HG03175 (cell line): Measurements from ENCODE around the gene EXOSC6.
"Not testable (repeated sequence)": the region's sequence is repeated elsewhere in the genome, so short reads cannot be mapped to it uniquely, and the experiment has no call there.

Source experiments
- ATAC-seq: cut with Tn5 transposase; IDR thresholded peaks from one replicate; pipeline ENCODE4 v1.9.1; 2021; ENCODE audit warnings: mild to moderate bottlenecking, moderate library complexity; ENCODE audit not compliant: unreplicated experiment

Gene EXOSC6

DNA sequence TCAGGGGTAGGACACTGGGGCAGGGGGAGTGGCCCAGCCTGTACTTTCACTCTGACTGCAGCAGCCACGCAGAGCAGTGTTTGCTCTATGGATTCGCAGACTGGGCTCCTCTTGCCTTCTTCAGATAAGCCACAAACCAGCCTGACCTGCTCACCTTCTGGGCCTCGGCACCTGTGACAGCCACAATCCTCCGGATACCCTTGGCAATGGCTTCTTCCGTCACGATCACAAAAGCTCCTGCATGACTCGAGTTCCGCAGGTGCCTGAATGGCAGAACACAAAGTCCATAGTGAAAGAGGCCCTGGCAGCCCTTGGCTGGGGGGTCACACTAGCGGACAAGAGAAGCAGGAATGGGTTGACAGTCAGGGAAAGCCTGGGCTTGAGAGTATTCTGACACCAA lies 3.8 kb upstream of the EXOSC6 start:
- no peak for ATAC-seq

DNA sequence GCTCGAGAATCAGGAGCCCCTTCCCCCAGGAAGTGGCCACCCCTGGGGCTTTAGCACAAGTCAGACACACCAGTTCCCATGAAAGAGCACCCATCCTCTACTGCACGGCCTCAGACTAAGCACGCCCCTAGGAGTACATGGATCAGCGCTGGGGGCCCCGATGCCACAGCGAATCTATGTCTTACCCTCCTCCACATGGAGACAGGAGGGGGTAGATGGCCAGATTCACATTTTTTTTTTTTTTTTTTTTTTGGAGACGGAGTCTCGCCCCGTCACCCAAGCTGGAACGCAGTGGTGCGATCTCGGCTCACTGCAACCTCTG lies 3.2 kb upstream of the EXOSC6 start:
- no peak for ATAC-seq

DNA sequence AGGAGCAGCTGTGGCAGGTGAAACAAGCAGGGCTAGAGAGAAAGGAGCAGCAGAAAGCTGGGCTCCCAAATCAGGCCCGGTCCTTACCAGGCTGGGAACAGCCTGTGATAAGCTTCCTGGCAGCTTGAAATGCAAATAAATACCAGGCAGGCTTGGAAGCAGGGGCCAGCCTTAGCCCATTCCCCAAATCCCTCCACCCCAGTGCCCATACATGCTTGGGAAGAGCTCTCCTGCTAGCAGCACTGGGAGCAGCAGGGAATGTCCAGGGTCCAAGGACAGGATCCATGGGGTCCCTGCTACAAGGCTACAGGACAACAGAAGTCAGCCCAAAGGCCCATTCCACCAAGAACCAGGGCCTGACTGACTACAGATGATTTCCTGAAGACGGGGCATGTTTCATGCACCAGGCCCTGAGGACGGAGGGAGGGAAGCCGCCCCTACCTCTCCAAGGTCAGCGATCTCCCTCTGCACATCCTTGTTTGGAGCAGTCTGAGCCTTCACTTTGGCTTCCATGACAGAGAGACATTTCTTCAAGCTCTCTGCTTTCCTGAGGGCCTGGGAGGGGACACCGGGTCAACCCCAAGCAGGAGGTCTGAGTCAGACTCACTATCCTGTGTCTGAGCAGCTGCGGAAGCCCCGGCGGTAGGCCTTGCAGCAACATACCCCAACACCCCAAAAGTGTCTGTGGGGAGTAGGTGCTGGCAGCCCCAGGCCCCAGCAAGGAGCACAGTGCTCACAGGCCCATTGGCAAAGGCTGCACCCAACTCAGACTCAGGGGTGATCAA lies 2.6 kb upstream of the EXOSC6 start:
- ATAC-seq: no peak

DNA sequence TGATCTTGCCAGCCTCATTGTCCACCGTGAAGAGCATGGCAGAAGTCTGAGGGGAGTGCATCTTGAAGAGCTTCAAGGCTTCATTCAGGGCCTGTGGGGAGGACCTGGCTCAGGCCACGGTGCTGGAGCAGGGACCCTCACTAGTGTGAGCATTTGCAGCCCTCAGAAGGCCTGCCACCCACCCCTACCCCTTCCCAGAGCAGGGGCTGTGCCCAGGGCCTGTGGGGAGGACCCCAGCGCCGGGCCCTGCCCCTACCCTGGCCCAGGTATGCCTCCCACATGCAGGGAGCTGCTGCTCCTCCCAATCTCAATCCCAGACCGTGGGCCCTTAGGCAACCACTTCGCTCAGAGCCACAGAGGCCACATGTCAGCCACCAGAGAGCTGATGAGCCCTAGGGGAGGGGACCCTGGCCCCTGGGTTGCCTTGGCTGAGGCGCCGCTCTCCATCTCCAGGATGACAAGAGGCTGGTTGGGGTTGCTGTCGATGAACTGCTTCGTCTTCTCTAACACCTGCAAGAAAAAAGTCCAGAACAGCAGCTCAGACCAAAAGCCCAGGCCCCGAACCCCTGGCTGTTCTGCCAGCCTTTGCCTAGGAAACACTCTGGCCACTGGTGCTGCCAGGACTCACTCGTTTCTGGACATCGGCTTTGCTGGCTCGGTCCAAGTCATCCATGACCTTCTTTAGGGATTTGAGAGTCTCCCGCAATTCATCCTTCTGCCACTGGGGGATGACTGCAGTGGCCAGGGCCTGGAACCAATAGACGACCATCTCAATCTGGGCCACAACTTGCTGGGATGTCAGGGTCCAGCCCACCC lies 1.8 kb upstream of the EXOSC6 start:
- ATAC-seq: no peak

DNA sequence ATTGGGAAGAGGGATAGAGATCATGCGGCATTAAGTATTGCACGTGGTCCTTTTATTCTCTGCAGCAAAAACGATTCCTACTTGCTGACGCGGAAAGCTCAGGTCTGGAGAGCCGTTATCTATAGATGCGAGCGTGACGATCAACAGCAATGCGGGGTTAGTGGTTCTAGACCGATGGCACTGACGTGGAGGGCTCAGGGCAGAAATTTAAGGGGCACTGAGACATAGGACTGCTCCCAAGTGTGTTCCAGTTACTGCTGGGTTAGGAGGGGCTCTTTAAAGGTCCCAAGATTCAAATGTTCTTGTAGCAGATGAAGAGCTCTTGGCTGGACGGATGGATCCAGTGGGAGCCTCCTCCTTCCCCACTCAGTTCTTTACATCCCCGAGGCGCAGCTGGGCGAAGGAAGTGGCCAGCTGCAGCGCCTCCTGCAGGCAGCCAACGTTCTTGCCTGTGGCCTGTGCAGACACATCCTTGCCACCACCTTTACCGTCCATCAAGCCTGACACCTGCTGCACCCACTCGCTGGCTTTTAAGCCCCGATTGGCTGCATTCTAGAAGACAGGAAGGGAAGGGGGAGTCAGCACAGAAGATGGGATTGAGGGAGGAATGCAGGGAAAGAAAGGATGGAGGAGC lies 732 bp upstream of the EXOSC6 start:
- no peak for ATAC-seq

DNA sequence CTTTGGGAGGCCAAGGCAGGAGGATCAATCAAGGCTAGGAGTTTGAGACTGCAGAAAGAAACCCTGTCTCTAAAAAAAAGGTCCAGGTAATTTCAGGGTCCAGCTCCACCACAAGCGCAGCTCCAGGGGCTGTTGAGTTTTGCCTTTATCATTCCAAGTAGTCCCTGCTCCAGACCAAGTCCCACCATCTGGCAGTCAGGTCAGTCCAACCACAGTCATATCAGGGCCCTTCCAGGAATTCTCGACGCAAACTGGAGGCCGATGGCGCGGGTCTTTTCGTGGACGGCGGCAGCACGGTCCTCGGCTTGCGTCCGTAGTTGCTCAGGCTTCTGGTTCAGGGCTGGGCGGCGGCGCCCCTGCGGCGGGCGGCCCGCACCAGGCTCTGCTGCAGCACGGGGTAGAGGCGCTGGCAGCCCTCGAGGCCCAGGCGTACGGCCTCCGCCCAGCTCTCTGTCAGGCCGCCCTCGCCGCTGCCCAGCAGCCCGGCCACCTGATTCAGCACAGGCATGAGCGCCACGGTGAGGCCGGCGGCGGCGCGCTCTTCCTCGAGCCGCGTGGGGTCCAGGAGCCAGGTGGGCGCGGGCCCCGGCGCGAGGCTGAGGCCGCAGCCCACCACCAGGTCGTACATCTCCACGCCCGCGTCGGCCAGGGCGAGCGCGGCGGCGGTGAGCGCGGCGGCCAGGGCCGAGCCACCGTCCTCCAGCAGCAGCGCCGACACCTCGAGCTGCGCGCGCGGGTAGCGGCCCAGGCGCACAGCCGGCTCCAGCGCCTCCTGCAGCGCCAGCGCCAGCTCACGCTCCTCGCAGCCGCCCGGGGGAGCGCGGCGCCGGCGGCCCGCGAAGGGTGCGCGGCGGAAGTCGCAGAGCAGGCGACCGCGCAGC lies 752 bp downstream of the EXOSC6 start:
- ATAC-seq: peak; percentile 56

DNA sequence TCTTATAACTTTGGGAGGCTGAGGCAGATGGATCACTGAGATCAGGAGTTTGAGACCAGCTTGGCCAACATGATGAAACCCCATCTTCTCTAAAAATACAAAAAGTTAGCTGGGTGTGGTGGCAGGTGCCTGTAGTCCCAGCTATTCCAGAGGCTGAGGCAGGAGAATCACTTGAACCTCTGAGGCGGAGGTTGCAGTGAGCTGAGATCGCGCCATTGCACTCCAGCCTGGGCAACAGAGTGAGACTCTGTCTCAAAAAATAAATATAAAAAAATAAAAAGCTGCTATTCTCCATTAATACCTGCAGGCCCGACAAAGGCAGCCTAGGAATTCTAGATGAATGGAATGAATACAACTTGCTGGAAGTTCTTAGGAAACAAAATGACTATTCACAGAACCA lies 2.0 kb downstream of the EXOSC6 start:
- not testable (repeated sequence) for ATAC-seq

DNA sequence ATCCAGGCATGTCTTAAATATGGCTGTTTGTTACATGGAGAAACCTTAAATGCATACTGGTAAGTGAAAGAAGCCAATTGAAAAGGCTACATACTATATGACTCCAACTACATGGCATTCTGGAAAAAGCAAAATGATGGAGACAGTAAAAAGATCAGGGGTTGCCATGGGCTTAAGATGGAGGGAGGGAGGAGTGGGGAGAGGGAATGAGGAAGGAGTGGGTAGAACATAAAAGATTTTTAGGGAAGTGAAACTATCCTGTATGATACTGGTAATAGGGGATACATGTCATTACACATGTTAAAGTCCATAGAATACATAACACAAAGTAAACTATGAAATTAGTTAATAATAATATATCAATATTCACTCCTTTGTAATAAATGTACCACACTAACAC lies 13.0 kb downstream of the EXOSC6 start:
- not testable (repeated sequence) for ATAC-seq

DNA sequence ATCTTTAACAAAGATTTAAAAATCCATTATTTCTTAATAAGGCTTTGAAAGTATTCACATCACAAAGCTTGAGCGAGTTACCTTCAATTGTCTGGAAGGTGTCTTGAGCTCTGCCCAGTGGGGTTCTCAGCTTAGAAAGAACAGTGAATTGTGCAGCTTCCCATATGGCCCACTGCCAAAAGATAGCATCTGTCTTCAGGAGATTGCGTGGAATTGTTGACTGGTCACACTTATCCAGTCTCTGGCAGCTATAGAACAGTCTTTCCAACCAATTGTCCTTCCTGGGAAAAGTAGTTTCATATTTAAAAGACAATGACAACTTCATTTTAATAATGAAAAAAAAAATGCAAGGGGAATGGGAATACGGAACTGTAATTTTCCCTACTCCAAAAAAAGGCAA lies 19.9 kb downstream of the EXOSC6 start:
- not testable (repeated sequence) for ATAC-seq

DNA sequence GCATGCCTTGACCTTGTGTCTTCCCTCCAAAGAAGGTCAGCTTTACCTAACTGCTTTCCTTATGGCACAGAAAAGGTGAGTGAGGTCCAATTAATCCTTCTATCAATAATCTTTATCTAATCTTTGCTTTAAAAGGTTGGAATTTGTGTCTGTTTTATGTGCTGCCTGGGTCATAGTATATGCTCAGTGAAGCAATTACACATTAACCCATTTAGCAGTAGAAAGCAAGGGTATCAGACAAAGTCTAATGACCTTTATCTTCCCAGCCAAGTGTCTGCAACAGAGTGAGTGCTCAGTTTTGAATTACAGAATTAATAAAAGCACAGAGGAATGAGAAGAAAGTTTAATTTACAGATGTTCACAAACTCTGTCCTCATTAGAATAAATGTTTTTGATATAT lies 25.7 kb downstream of the EXOSC6 start:
- ATAC-seq: not testable (repeated sequence)

DNA sequence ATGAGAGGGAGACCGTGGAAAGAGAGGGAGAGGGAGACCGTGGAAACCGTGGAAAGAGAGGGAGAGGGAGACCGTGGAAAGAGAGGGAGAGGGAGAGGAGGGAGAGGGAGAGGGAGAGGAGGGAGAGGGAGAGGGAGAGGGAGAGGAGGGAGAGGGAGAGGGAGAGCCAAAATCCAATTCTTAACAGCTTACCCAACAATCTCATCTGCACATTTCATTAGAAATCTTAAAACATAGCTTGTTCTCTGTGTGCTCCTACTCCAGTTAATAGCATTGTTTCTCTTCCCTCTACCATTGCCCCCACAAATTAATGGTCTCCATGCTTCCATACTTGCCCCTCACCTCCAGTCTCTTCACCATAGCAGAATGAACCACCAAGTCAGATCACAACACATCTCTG lies 26.3 kb downstream of the EXOSC6 start:
- not testable (repeated sequence) for ATAC-seq

DNA sequence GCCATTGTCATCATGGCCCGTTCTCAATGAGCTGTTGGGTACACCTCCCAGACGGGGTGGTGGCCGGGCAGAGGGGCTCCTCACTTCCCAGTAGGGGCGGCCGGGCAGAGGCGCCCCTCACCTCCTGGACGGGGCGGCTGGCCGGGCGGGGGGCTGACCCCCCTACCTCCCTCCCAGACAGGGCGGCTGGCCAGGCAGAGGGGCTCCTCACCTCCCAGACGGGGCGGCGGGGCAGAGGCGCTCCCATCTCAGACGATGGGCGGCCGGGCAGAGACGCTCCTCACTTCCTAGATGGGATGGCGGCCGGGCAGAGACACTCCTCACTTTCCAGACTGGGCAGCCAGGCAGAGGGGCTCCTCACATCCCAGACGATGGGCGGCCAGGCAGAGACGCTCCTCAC lies 27.1 kb downstream of the EXOSC6 start:
- ATAC-seq: not testable (repeated sequence)

DNA sequence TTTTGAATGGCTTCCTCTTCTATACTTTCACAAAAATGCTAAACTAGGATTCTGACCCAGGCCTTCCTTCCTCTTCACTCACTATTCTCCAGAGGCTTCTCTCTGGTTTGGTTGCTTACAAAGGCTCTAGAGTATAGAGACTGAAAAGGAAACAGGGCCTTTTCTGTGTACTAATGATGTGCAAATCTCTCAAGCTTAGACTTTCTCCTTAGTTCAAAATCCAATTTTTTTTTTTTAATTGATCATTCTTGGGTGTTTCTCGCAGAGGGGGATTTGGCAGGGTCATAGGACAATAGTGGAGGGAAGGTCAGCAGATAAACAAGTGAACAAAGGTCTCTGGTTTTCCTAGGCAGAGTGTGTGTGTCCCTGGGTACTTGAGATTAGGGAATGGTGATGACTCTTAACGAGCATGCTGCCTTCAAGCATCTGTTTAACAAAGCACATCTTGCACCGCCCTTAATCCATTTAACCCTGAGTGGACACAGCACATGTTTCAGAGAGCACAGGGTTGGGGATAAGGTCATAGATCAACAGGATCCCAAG lies 27.7 kb downstream of the EXOSC6 start:
- not testable (repeated sequence) for ATAC-seq

DNA sequence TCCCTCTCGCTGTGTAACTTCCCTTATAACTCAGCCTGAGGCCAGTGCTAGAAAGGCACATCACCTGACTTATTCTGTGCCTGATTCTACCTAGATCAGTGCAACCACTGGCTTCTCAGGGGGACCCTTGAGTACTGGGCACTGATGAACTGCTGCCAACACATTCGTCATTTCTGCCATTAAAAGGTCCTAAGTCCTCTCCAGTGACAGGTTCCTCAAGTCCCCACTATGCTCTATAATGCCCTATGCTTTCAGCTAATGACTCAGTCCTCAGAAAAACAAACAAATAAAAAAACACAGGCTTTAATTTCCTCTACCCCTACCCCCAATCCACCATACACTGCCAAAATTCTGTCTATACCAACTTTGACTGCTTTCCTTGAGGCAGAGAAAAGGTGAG lies 28.5 kb downstream of the EXOSC6 start:
- ATAC-seq: not testable (repeated sequence)

DNA sequence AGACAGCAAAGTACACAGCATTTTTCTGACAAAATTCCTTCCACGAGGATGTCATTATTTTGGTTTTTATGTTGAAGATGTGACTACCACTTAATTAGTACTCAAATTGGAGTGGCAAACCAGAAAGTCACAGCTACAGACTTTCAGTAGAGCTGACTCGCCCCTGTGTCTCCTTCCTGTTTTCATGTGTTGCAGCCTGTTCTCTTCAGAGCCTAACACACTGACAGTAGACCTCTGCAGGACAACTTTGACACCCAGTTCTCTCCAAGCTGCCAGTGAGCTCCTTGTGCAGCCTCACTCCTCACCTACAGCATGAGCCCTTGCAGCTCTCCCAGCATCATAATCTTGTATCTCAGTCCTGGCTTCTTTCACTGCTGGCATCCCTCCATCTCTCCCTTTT lies 29.2 kb downstream of the EXOSC6 start:
- not testable (repeated sequence) for ATAC-seq

DNA sequence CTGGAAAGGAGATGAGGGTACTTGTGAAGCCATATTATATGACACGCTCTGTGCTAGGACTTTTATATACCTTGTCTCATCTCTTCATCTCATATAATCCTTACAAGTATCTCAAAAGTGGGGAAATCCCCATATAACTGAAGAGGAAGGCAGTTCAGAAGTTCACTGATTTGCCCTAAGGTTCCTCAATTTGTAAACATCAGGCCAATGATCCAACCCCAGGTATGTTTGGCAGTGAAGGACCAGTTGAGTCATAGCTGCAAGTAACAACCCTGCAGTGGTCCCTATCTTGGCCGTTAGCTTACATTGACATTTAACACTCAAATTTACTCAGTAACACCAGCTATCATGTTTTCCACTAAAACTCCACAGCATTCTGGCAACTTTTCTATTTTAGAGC lies 33.2 kb downstream of the EXOSC6 start:
- ATAC-seq: not testable (repeated sequence)

DNA sequence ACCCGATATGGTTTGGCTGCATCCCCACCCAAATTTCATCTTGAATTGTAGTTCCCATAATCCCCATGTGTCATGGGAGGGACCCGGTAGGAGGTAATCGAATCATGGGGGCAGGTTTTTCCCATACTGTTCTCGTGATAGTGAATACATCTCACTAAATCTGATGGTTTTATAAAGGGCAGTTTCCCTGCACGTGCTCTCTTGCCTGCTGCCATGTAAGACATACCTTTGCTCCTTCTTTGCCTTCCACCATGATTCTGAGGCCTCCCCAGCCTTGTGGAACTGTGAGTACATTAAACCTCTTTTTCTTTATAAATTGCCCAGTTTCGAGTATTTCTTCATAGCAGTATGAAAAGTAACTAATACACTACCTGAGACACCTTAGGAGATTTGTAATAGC lies 45.4 kb downstream of the EXOSC6 start:
- ATAC-seq: not testable (repeated sequence)

DNA sequence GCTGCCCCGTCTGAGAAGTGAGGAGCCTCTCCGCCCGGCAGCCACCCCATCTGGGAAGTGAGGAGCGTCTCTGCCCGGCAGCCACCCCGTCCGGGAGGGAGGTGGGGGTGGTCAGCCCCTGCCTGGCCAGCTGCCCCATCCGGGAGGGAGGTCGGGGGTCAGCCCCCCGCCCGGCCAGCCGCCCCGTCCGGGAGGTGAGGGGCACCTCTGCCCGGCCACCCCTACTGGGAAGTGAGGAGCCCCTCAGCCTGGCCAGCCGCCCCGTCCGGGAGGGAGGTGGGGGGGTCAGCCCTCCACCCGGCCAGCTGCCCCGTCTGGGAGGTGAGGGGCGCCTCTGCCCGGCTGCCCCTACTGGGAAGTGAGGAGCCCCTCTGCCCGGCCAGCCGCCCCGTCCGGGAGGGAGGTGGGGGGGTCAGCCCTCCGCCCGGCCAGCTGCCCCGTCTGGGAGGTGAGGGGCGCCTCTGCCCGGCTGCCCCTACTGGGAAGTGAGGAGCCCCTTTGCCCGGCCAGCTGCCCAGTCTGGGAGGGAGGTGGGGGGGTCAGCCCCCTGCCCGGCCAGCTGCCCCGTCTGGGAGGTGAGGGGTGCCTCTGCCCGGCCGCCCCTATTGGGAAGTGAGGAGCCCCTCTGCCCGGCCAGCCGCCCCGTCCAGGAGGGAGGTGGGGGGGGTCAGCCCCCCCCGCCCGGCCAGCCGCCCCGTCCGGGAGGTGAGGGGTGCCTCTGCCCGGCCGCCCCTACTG lies 46.9 kb downstream of the EXOSC6 start:
- not testable (repeated sequence) for ATAC-seq

DNA sequence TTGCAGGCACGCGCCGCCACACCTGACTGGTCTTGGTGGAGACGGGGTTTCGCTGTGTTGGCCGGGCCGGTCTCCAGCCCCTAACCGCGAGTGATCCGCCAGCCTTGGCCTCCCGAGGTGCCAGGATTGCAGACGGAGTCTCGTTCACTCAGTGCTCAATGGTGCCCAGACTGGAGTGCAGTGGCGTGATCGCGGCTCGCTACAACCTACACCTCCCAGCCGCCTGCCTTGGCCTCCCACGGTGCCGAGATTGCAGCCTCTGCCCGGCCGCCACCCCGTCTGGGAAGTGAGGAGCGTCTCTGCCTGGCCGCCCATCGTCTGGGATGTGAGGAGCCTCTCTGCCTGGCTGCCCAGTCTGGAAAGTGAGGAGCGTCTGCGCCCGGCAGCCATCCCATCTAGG lies 47.7 kb downstream of the EXOSC6 start:
- not testable (repeated sequence) for ATAC-seq

DNA sequence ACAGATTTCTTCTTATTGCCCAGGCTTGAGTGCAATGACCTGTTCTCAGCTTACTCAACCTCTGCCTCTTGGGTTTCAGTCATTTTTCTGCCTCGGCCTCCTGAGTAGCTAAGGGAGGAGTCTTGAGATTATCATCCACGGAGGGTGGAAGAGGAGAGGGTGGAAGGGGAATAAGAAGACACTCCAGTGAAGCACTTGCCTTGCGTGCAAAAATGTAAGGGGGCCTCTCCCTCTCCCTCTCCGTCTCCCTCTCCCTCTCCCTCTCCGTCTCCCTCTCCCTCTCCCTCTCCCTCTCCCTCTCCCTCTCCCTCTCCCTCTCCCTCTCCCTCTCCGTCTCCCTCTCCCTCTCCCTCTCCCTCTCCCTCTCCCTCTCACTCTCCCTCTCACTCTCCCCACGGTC lies 48.2 kb downstream of the EXOSC6 start:
- not testable (repeated sequence) for ATAC-seq
